Suprapubic skin (tissue), 4 donors: ENCODE results near the gene CRBN. TPM values are rescaled to one million over a fixed set of nuclear protein-coding genes. Genes with fewer than 3 reads are reported as not detected.

Source experiments
- DNase-seq, 2 donors: peaks; one replicate each; pipeline ENCODE4 v3.0.0-alpha.2; 2019; ENCODE audit warnings: low spot score in 2 of 2
- H3K27ac ChIP-seq: fragments of 200-600 bp; sonication (generic); one replicate; pipeline ENCODE4 v1.5.1; 2019
- H3K27me3 ChIP-seq: fragments of 200-600 bp; sonication (generic); one replicate; pipeline ENCODE4 v1.5.1; 2019
- H3K36me3 ChIP-seq: fragments of 200-600 bp; sonication (generic); one replicate; pipeline ENCODE4 v1.5.1; 2019
- H3K4me1 ChIP-seq: fragments of 200-600 bp; sonication (generic); one replicate; pipeline ENCODE4 v1.5.1; 2019
- H3K4me3 ChIP-seq: fragments of 200-600 bp; sonication (generic); one replicate; pipeline ENCODE4 v1.5.1; 2019; ENCODE audit warnings: mild to moderate bottlenecking
- H3K9me3 ChIP-seq: fragments of 200-600 bp; sonication (generic); one replicate; pipeline ENCODE4 v1.5.1; 2019
- CTCF ChIP-seq, 2 donors: fragments of 200-600 bp in 1 of 2; fragments of 450-650 bp in 1 of 2; sonication (generic) in 1 of 2; IDR thresholded peaks; one replicate each; pipeline ENCODE4 v1.5.1; 2016 to 2019; ENCODE audit warnings: antibody characterized with exemption in 2 of 2, mild to moderate bottlenecking in 1 of 2, moderate library complexity in 1 of 2
- EP300 ChIP-seq: sonication (generic); formaldehyde crosslinking; IDR thresholded peaks from one replicate; pipeline ENCODE4 v1.6.1; 2017; ENCODE audit warnings: antibody characterized with exemption
- POLR2A ChIP-seq, 2 donors: fragments of 450-650 bp; IDR thresholded peaks; one replicate each; pipeline ENCODE4 v1.6.1; 2017; ENCODE audit warnings: antibody characterized with exemption in 2 of 2, mild to moderate bottlenecking in 2 of 2, moderate library complexity in 2 of 2
- POLR2AphosphoS5 ChIP-seq, 3 donors: sonication (generic); formaldehyde crosslinking; IDR thresholded peaks; one replicate each; pipeline ENCODE4 v1.6.1; 2017; ENCODE audit warnings: antibody characterized with exemption in 3 of 3
- WGBS: methylation state at CpG from one replicate; pipeline ENCODE4 v1.1.5; 2018; 5-methylcytosine and 5-hydroxymethylcytosine counted together
- total RNA-seq, 4 donors: library from RNA; depleted of rRNA; stranded (reverse); fragments of >200 nt; gene quantifications; one replicate each; pipeline ENCODE4 v1.1.0, GENCODE V29; 2016

Gene CRBN
- total RNA-seq, 4 donors from 2014 or later = 38.9 to 140 (median 78.1) TPM

- peaks cover 8% of the 10 kb centered on the region for H3K9me3 ChIP-seq
- no peak for DNase-seq
- H3K36me3 ChIP-seq = no peaks in the 10 kb centered on the region
- 35% methylated on average over 1 of the region's 1 CpG for WGBS
- no peak for TF ChIP-seq CTCF (IDR thresholded peaks at IDR 0.05)
- H3K4me3 ChIP-seq = no peak overlapping the region
- H3K27me3 ChIP-seq = no peaks in the 10 kb centered on the region
- no peak overlapping the region for H3K27ac ChIP-seq
- H3K4me1 ChIP-seq = peaks cover 4% of the 10 kb centered on the region
These were observed 9.7 kb upstream of the CRBN start for GRCh38 chr3:3189102-3189727.

GRCh38 chr3:3184876-3185275 is 5.4 kb upstream of the CRBN start:
- TF ChIP-seq POLR2A (IDR thresholded peaks at IDR 0.05) (no peak), POLR2AphosphoS5 (IDR thresholded peaks at IDR 0.05) (no peak), EP300 (no peak), CTCF (IDR thresholded peaks at IDR 0.05) (no peak)
- DNase-seq = no peak
- no peaks in the 10 kb centered on the region for H3K36me3 ChIP-seq
- no peak overlapping the region for H3K4me3 ChIP-seq
- peaks cover 5% of the 10 kb centered on the region for H3K4me1 ChIP-seq
- H3K9me3 ChIP-seq = peaks cover 8% of the 10 kb centered on the region
- 37% methylated on average over 2 of the region's 2 CpGs for WGBS
- H3K27ac ChIP-seq = no peak overlapping the region
- H3K27me3 ChIP-seq = no peaks in the 10 kb centered on the region

- Histone ChIP-seq H3K4me1 (peaks cover 29% of the 10 kb centered on the region), H3K36me3 (no peaks in the 10 kb centered on the region), H3K9me3 (no peaks in the 10 kb centered on the region), H3K27me3 (no peaks in the 10 kb centered on the region), H3K27ac (no peak overlapping the region), H3K4me3 (no peak overlapping the region)
- DNase-seq = no peak
- 79% methylated on average over 9 of the region's 9 CpGs for WGBS
- TF ChIP-seq POLR2A (IDR thresholded peaks at IDR 0.05) = no peak
- no peak for TF ChIP-seq EP300
- TF ChIP-seq CTCF (IDR thresholded peaks at IDR 0.05) = no peak
- TF ChIP-seq POLR2AphosphoS5 (IDR thresholded peaks at IDR 0.05) = no peak
These were observed 965 bp upstream of the CRBN start for GRCh38 chr3:3180456-3180855.

GRCh38 chr3:3178498-3179328 is 778 bp downstream of the CRBN start:
- DNase-seq = no peak
- TF ChIP-seq POLR2A (IDR thresholded peaks at IDR 0.05) = no peak
- no peak for TF ChIP-seq CTCF (IDR thresholded peaks at IDR 0.05)
- no peak for TF ChIP-seq POLR2AphosphoS5 (IDR thresholded peaks at IDR 0.05)
- TF ChIP-seq EP300 = no peak
- Histone ChIP-seq H3K4me1 (peaks cover 33% of the 10 kb centered on the region), H3K9me3 (no peaks in the 10 kb centered on the region), H3K36me3 (peaks cover 11% of the 10 kb centered on the region), H3K27ac (peak overlapping the region; percentile 78), H3K4me3 (peak overlapping the region; percentile 69), H3K27me3 (no peaks in the 10 kb centered on the region)
- WGBS = 14% methylated on average over 16 of the region's 16 CpGs

GRCh38 chr3:3177861-3178497 is 1.5 kb downstream of the CRBN start:
- Histone ChIP-seq H3K27ac (peak overlapping the region; percentile 78), H3K36me3 (peaks cover 18% of the 10 kb centered on the region), H3K9me3 (no peaks in the 10 kb centered on the region), H3K4me3 (peak overlapping the region; percentile 69), H3K4me1 (peaks cover 34% of the 10 kb centered on the region), H3K27me3 (no peaks in the 10 kb centered on the region)
- WGBS = 45% methylated on average over 10 of the region's 10 CpGs
- no peak for TF ChIP-seq POLR2AphosphoS5 (IDR thresholded peaks at IDR 0.05)
- TF ChIP-seq CTCF (IDR thresholded peaks at IDR 0.05) = no peak
- TF ChIP-seq EP300 = no peak
- TF ChIP-seq POLR2A (IDR thresholded peaks at IDR 0.05) = no peak
- DNase-seq = no peak
